ENCODE results near the gene HIVEP3.

HIVEP3 gene

DNA sequence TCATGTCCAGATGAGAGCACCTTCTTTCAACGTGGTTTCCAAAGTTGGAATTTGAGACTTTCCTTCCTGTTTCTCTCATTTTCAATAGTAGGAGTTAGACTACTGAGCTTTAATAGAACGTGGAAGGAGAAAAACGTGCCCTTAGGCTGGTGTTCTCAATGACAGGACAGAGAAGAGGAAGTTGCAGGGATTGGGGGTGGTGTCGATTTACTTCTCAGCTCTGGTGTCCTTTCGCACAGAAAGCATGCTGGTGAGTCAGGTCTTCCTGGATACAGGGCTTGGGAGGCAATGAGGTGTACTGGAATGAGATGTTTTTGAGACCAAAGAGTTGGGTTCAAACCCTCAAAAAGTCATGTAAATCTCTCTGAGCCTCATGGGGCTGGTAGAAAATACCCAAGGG, 67.1 kb downstream of the HIVEP3 start:
- peaks cover 6% of the 10 kb centered on the region in 2 donors for H3K9me3 Mint-ChIP-seq
- ATAC-seq (replicated peaks) (peak; percentile 92 to 96), DNase-seq (peak; percentile 23)
- no peaks in the 10 kb centered on the region for H3K27me3 Mint-ChIP-seq
- H3K4me3 Mint-ChIP-seq = no peak overlapping the region
- peak overlapping the region; percentile 25 for H3K27ac Mint-ChIP-seq
- peaks cover 0 to 12% of the 10 kb centered on the region in 2 donors for H3K36me3 Mint-ChIP-seq
- H3K4me1 Mint-ChIP-seq = peaks cover 21 to 23% of the 10 kb centered on the region in 2 donors

DNA sequence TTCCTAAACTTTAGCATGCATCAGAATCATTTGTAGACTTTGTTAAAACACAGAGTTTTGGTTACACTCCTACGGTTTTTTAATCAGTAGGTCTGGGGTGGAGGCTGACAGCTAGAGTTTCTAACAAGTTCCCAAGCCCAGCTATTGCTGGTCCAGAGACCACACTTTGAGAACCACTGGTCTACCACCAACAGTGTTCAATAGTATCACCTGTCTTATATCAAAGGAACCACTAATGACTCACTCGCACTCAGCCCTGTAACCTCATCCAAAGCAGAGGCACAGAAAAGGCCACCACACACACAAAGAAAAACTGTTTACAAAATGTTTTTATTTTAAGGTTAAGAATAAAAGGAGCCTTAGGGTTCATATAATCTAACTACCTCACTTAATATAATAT, 68.7 kb downstream of the HIVEP3 start:
- Mint-ChIP-seq H3K4me1 (peaks cover 21% of the 10 kb centered on the region in 2 donors), H3K36me3 (peaks cover 0 to 8% of the 10 kb centered on the region in 2 donors), H3K27ac (no peak overlapping the region), H3K27me3 (no peaks in the 10 kb centered on the region), H3K9me3 (peaks cover 6% of the 10 kb centered on the region in 2 donors), H3K4me3 (no peak overlapping the region)
- ATAC-seq (replicated peaks) (no peak), DNase-seq (no peak)

DNA sequence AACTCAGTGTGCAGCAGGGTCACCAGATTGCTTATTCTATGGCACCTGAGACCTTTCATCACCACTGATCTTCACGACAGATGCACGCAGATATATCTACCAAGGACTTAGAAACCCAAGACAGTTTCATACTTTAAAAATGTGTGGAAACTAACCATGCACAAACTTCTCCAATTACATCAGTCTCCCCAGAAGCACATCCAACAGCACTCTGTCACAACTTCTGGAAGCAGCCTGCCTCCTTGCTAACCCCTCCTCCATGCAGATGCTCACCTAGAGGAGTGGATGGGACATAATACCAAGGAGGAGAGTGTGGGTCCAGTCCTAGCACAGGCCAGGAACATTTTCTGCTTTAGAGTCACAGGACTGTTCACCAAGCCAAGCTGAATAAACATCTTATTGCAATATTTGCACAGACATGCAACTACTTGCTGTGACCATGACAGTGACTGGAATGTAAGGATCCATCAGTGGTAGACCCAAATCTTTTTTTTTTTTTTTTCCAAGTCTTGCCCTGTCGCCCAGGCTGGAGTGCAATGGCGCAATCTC, 69.4 kb downstream of the HIVEP3 start:
- H3K9me3 Mint-ChIP-seq = peaks cover 6% of the 10 kb centered on the region in 2 donors
- DNase-seq = no peak
- no peak for ATAC-seq (replicated peaks)
- H3K4me3 Mint-ChIP-seq = no peak overlapping the region
- H3K4me1 Mint-ChIP-seq = peaks cover 21% of the 10 kb centered on the region in 2 donors
- H3K36me3 Mint-ChIP-seq = peaks cover 0 to 8% of the 10 kb centered on the region in 2 donors
- no peaks in the 10 kb centered on the region for H3K27me3 Mint-ChIP-seq
- H3K27ac Mint-ChIP-seq = no peak overlapping the region

GRCh38 chr1:41848216-41848952, 70.3 kb downstream of the HIVEP3 start:
- Mint-ChIP-seq H3K27ac (no peak overlapping the region), H3K27me3 (no peaks in the 10 kb centered on the region), H3K4me1 (peaks cover 22 to 29% of the 10 kb centered on the region in 2 donors), H3K4me3 (no peak overlapping the region), H3K36me3 (peaks cover 0 to 5% of the 10 kb centered on the region in 2 donors), H3K9me3 (peaks cover 4 to 5% of the 10 kb centered on the region in 2 donors)
- ATAC-seq (replicated peaks) (no peak), DNase-seq (no peak)

DNA sequence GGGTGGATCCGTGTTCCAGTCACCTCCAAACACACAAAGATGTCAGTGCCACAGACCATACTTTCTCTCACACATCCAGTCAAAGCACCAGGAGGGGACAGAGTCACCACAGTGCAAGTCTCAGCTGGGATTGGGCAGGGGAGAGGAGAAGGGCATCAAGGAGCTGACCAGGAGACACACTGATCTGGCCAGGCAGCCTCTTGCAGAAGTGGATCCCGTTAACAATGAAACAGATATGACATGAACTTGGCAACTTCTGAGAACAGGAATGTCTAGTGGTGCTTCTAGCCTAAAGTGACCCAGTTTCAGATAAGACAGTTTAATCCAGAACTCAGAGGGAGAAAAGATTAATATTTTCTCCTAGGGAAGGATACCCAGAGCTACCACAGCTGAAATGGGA, 71.0 kb downstream of the HIVEP3 start:
- H3K9me3 Mint-ChIP-seq = no peaks in the 10 kb centered on the region
- H3K27me3 Mint-ChIP-seq = no peaks in the 10 kb centered on the region
- H3K4me1 Mint-ChIP-seq = peaks cover 17 to 23% of the 10 kb centered on the region in 2 donors
- no peak for ATAC-seq (replicated peaks)
- no peak for DNase-seq
- no peak overlapping the region for H3K4me3 Mint-ChIP-seq
- H3K27ac Mint-ChIP-seq = no peak overlapping the region
- no peaks in the 10 kb centered on the region for H3K36me3 Mint-ChIP-seq

- DNase-seq (no peak), ATAC-seq (replicated peaks) (no peak)
- no peaks in the 10 kb centered on the region for H3K27me3 Mint-ChIP-seq
- no peaks in the 10 kb centered on the region for H3K36me3 Mint-ChIP-seq
- H3K4me1 Mint-ChIP-seq = peaks cover 16 to 19% of the 10 kb centered on the region in 2 donors
- H3K27ac Mint-ChIP-seq = no peak overlapping the region
- no peak overlapping the region for H3K4me3 Mint-ChIP-seq
- H3K9me3 Mint-ChIP-seq = no peaks in the 10 kb centered on the region
These were observed 71.9 kb downstream of the HIVEP3 start for GRCh38 chr1:41846625-41847405.

GRCh38 chr1:41844781-41845272, 73.9 kb downstream of the HIVEP3 start:
- Mint-ChIP-seq H3K9me3 (no peaks in the 10 kb centered on the region), H3K36me3 (no peaks in the 10 kb centered on the region), H3K4me3 (no peak overlapping the region), H3K27ac (no peak overlapping the region), H3K27me3 (no peaks in the 10 kb centered on the region), H3K4me1 (peaks cover 16 to 20% of the 10 kb centered on the region in 2 donors)
- ATAC-seq (replicated peaks) (no peak), DNase-seq (no peak)

DNA sequence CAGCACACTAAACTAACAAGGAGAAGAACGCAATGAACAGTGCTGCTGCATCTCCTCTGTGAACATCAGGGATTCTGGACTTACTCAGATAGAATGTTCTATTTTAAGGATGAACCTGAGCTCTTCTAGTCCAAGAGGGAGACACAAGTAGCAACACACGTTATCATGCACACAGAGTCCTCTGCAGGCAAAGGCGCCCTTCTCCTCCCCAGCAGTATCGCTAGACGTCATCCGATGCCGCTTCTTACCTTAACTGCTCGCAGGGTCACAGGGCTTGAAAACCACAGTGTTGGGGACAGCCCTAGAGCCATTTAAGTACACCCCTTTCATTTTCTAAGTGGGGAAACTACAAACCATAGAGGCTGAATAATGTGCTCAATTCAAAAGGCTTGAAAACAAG, 74.5 kb downstream of the HIVEP3 start:
- peaks cover 16 to 20% of the 10 kb centered on the region in 2 donors for H3K4me1 Mint-ChIP-seq
- H3K27me3 Mint-ChIP-seq = no peaks in the 10 kb centered on the region
- no peaks in the 10 kb centered on the region for H3K36me3 Mint-ChIP-seq
- H3K4me3 Mint-ChIP-seq = no peak overlapping the region
- no peak for ATAC-seq (replicated peaks)
- no peak for DNase-seq
- H3K27ac Mint-ChIP-seq = no peak overlapping the region
- H3K9me3 Mint-ChIP-seq = no peaks in the 10 kb centered on the region

GRCh38 chr1:41842993-41843755, 75.5 kb downstream of the HIVEP3 start:
- H3K27me3 Mint-ChIP-seq = peaks cover 0 to 4% of the 10 kb centered on the region in 2 donors
- no peak for DNase-seq
- no peak overlapping the region for H3K27ac Mint-ChIP-seq
- no peaks in the 10 kb centered on the region for H3K9me3 Mint-ChIP-seq
- no peaks in the 10 kb centered on the region for H3K36me3 Mint-ChIP-seq
- ATAC-seq (replicated peaks) = no peak
- peaks cover 14 to 20% of the 10 kb centered on the region in 2 donors for H3K4me1 Mint-ChIP-seq
- H3K4me3 Mint-ChIP-seq = no peak overlapping the region

- no peaks in the 10 kb centered on the region for H3K9me3 Mint-ChIP-seq
- H3K27me3 Mint-ChIP-seq = peaks cover 0 to 5% of the 10 kb centered on the region in 2 donors
- DNase-seq (no peak), ATAC-seq (replicated peaks) (no peak)
- no peak overlapping the region for H3K4me3 Mint-ChIP-seq
- H3K36me3 Mint-ChIP-seq = no peaks in the 10 kb centered on the region
- peaks cover 14 to 20% of the 10 kb centered on the region in 2 donors for H3K4me1 Mint-ChIP-seq
- no peak overlapping the region for H3K27ac Mint-ChIP-seq
These were observed 76.4 kb downstream of the HIVEP3 start for GRCh38 chr1:41842326-41842725.

DNA sequence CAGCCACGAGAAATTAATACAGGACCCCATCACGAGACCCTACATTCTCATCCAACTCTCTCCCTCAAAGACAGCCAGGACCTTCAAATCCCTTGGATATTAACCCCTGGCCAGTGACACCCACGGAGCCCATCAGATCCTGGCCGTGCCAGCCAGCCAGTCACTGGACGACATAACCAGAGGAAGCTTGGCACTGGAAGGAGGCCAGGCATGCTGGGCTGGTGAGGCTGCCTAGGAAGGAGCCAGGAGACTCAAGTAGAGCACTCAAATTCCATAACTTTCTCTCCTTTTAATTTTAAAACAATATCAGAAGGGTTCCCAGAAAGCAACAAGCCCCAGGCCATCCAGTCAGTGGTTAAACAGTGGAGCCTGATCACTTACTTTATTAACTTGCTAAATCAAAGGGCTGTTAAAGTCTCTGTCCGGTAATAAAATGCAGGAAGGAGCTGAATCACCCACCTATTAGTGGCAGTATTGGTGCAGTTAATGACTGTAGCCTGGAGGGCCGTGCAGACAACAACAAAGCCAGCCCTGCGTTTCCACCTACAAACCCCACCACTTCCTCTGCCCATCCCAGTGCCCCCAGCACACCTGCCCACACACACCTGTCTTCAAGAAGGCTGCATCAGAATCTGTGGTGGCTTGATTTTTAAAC, 78.0 kb downstream of the HIVEP3 start:
- Mint-ChIP-seq H3K4me1 (peaks cover 9 to 15% of the 10 kb centered on the region in 2 donors), H3K27ac (no peak overlapping the region), H3K27me3 (peaks cover 0 to 5% of the 10 kb centered on the region in 2 donors), H3K36me3 (no peaks in the 10 kb centered on the region), H3K4me3 (no peak overlapping the region), H3K9me3 (no peaks in the 10 kb centered on the region)
- ATAC-seq (replicated peaks) (peak in 1 of 2 donors; percentile 42), DNase-seq (no peak)

- Mint-ChIP-seq H3K36me3 (no peaks in the 10 kb centered on the region), H3K4me1 (peaks cover 8% of the 10 kb centered on the region in 2 donors), H3K27me3 (peaks cover 0 to 5% of the 10 kb centered on the region in 2 donors), H3K9me3 (no peaks in the 10 kb centered on the region), H3K27ac (no peak overlapping the region), H3K4me3 (no peak overlapping the region)
- ATAC-seq (replicated peaks) (no peak), DNase-seq (no peak)
These were observed 80.5 kb downstream of the HIVEP3 start for GRCh38 chr1:41838266-41838665.

GRCh38 chr1:41837691-41838090, 81.0 kb downstream of the HIVEP3 start:
- no peak overlapping the region for H3K27ac Mint-ChIP-seq

More at GRCh38 chr1:41837691-41838090, 81.0 kb downstream of the HIVEP3 start:
- Mint-ChIP-seq H3K4me1 (peaks cover 8% of the 10 kb centered on the region in 2 donors), H3K4me3 (no peak overlapping the region), H3K36me3 (no peaks in the 10 kb centered on the region), H3K9me3 (no peaks in the 10 kb centered on the region), H3K27me3 (peaks cover 0 to 5% of the 10 kb centered on the region in 2 donors)
- ATAC-seq (replicated peaks) (no peak), DNase-seq (no peak)

All from stimulated activated naive B cell treated with anti-CD40 and anti-IgM and Interleukin-4, amounts not matched to agents 10 μg/mL and 1 μg/mL and 100 μg/mL, for 72 hours (primary cell).